Neural progenitor cell (in vitro differentiated cells): ENCODE measurements around the gene EPB41. TPM values are rescaled to one million over a fixed set of nuclear protein-coding genes. Genes with fewer than 3 reads are reported as not detected.

Experiments used
- DNase-seq: peaks from one replicate; pipeline ENCODE4 v3.0.0-alpha.2; 2016; ENCODE audit warnings: low spot score
- H2AFZ ChIP-seq: fragments of 200-600 bp; sonication (generic); replicated peaks from 2 replicates; pipeline ENCODE4 v1.6.1; 2016; ENCODE audit warnings: antibody characterized with exemption
- H3F3A ChIP-seq: fragments of 200-600 bp; sonication (generic); 2 replicates; pipeline ENCODE4 v1.6.1; 2016; ENCODE audit warnings: antibody characterized with exemption, low read depth
- H3K27ac ChIP-seq: fragments of 200-600 bp; sonication (generic); 2 replicates; pipeline ENCODE4 v1.5.1; 2016; ENCODE audit warnings: mild to moderate bottlenecking
- H3K27me3 ChIP-seq: fragments of 200-600 bp; sonication (generic); 2 replicates; pipeline ENCODE4 v1.6.1; 2016; ENCODE audit warnings: mild to moderate bottlenecking, moderate library complexity
- H3K36me3 ChIP-seq: fragments of 200-600 bp; sonication (generic); 2 replicates; pipeline ENCODE4 v1.5.1; 2016
- H3K4me1 ChIP-seq: fragments of 200-600 bp; sonication (generic); 2 replicates; pipeline ENCODE4 v1.6.1; 2016; ENCODE audit warnings: mixed run types
- H3K4me2 ChIP-seq: fragments of 200-600 bp; sonication (generic); 2 replicates; pipeline ENCODE4 v1.6.1; 2016
- H3K4me3 ChIP-seq: fragments of 200-600 bp; sonication (generic); 2 replicates; pipeline ENCODE4 v1.5.1; 2016
- H3K79me2 ChIP-seq: fragments of 200-600 bp; sonication (generic); 2 replicates; pipeline ENCODE4 v1.6.1; 2016; ENCODE audit warnings: low read depth
- H3K9ac ChIP-seq: fragments of 200-600 bp; sonication (generic); 2 replicates; pipeline ENCODE4 v1.6.1; 2016
- H3K9me3 ChIP-seq: fragments of 200-600 bp; sonication (generic); 2 replicates; pipeline ENCODE4 v1.5.1; 2016; ENCODE audit warnings: low read depth
- H4K20me1 ChIP-seq: fragments of 200-600 bp; sonication (generic); 2 replicates; pipeline ENCODE4 v1.6.1; 2016; ENCODE audit warnings: low read depth
- H3K27ac Mint-ChIP-seq: 3 replicates; pipeline ENCODE4 v1.8.0; 2021; ENCODE audit warnings: mixed read lengths
- H3K27me3 Mint-ChIP-seq: 2 replicates; pipeline ENCODE4 v1.8.0; 2022; ENCODE audit warnings: low read depth, mild to moderate bottlenecking, inconsistent platforms, moderate library complexity, mixed read lengths; ENCODE audit not compliant: insufficient read depth
- H3K36me3 Mint-ChIP-seq: 3 replicates; pipeline ENCODE4 v1.8.0; 2021; ENCODE audit warnings: mixed read lengths
- H3K4me1 Mint-ChIP-seq: 3 replicates; pipeline ENCODE4 v1.8.0; 2021; ENCODE audit warnings: mixed read lengths
- H3K4me3 Mint-ChIP-seq: 3 replicates; pipeline ENCODE4 v1.8.0; 2021; ENCODE audit warnings: mild to moderate bottlenecking, moderate library complexity, mixed read lengths
- H3K9me3 Mint-ChIP-seq: 3 replicates; pipeline ENCODE4 v1.8.0; 2020; ENCODE audit warnings: mixed read lengths
- EZH2 ChIP-seq: fragments of 200-600 bp; sonication (generic); IDR thresholded peaks from 2 replicates; pipeline ENCODE4 v1.6.1; 2017; ENCODE audit warnings: antibody characterized with exemption, mild to moderate bottlenecking, moderate library complexity
- EZH2phosphoT487 ChIP-seq: fragments of 200-600 bp; sonication (generic); IDR thresholded peaks from 2 replicates; pipeline ENCODE4 v1.6.1; 2017; ENCODE audit warnings: antibody characterized with exemption
- total RNA-seq: library from RNA; depleted of rRNA; stranded (reverse); fragments of >200 nt; gene quantifications from 2 replicates; pipeline ENCODE4 v1.2.3, GENCODE V29; 2015; ENCODE audit warnings: low replicate concordance
- TF ChIP-seq, protein P1 (sequence below): fragments of 200-600 bp; sonication (generic); IDR thresholded peaks from 2 replicates; pipeline ENCODE4 v1.5.1; 2017; ENCODE audit warnings: antibody characterized with exemption, mild to moderate bottlenecking

EPB41 gene
- total RNA-seq, 1 donor from 2014 or later = 211 TPM

DNA sequence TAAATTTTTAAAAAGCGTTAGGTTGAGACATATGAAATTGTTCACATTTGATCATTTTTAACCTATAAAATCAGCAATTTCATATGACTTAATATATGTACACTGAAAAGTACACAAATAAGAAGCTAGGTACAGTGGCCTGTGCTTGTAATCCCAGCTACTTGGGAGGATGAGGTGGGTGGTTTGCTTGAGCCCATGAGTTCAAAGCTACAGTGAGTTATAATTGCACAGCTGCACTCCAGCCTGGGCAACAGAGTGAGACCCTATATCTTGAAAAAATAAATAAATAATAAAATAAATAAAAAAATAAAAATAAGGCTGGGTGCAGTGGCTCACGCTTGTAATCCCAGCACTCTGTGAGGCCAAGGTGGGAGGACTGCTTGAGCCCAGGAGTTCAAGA lies 5.2 kb upstream of the EPB41 start:
- TF ChIP-seq, protein P1, sequence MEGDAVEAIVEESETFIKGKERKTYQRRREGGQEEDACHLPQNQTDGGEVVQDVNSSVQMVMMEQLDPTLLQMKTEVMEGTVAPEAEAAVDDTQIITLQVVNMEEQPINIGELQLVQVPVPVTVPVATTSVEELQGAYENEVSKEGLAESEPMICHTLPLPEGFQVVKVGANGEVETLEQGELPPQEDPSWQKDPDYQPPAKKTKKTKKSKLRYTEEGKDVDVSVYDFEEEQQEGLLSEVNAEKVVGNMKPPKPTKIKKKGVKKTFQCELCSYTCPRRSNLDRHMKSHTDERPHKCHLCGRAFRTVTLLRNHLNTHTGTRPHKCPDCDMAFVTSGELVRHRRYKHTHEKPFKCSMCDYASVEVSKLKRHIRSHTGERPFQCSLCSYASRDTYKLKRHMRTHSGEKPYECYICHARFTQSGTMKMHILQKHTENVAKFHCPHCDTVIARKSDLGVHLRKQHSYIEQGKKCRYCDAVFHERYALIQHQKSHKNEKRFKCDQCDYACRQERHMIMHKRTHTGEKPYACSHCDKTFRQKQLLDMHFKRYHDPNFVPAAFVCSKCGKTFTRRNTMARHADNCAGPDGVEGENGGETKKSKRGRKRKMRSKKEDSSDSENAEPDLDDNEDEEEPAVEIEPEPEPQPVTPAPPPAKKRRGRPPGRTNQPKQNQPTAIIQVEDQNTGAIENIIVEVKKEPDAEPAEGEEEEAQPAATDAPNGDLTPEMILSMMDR = no peak
- TF ChIP-seq EZH2 (no peak), EZH2phosphoT487 (no peak)
- H3K36me3 ChIP-seq = no peaks in the 10 kb centered on the region
- H3K27me3 ChIP-seq = no peaks in the 10 kb centered on the region
- no peak overlapping the region for H3K27ac ChIP-seq
- no peaks in the 10 kb centered on the region for H3K9me3 ChIP-seq
- H3F3A ChIP-seq = peaks cover 9% of the 10 kb centered on the region
- Mint-ChIP-seq H3K9me3 (peaks cover 2% of the 10 kb centered on the region), H3K27ac (no peak overlapping the region), H3K27me3 (peaks cover 2% of the 10 kb centered on the region), H3K4me1 (peaks cover 18% of the 10 kb centered on the region), H3K4me3 (no peak overlapping the region), H3K36me3 (no peaks in the 10 kb centered on the region)
- H3K4me3 ChIP-seq = no peak overlapping the region
- no peaks in the 10 kb centered on the region for H4K20me1 ChIP-seq
- H3K9ac ChIP-seq = no peak overlapping the region
- no peak overlapping the region for H2AFZ ChIP-seq
- no peaks in the 10 kb centered on the region for H3K79me2 ChIP-seq
- peaks cover 5% of the 10 kb centered on the region for H3K4me1 ChIP-seq
- H3K4me2 ChIP-seq = no peak overlapping the region
- DNase-seq = no peak

DNA sequence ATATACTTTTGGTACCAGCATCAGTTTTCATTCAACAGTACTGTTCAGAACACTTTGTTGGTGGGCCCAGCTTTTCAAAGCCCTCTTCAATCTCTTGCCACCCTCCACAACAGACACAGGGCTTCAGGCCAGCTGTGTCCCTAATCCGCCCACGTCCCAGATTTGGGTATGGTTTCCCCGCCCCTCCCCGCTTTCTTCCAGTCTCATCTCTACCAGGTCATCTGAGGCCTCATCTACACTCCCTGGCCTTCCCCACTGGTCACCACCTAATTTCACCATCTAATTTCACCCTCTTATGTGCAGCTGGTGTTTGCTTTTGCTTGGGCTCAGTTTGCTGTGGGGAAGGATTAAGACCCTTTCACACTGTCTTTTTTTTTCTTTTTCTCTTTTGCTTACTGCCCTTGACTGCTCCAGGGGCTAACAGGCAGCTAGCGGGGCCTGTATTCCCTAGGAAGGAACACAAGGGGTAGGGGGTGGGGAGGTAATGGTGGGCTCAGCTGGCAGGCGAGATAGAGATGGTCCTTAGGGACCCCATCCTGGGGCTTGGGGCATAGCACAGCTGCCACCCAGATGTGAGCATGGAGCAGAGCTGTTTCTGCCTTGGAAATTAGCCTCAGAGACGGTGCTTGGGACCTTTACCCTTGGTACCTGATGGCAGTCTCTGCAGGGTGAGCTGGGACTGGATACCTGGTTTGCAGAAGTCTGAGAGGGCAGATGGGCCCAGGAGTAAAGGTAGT lies 3.8 kb upstream of the EPB41 start:
- H3K4me1 ChIP-seq = peaks cover 5% of the 10 kb centered on the region
- H3F3A ChIP-seq = peaks cover 19% of the 10 kb centered on the region
- peaks cover 5% of the 10 kb centered on the region for H4K20me1 ChIP-seq
- H3K4me3 ChIP-seq = no peak overlapping the region
- no peak overlapping the region for H3K27ac ChIP-seq
- TF ChIP-seq EZH2phosphoT487 (no peak), EZH2 (no peak)
- TF ChIP-seq, protein P1 = no peak
- DNase-seq = peak; percentile 33
- no peak overlapping the region for H3K4me2 ChIP-seq
- no peak overlapping the region for H3K9ac ChIP-seq
- Mint-ChIP-seq H3K4me3 (no peak overlapping the region), H3K9me3 (no peaks in the 10 kb centered on the region), H3K27me3 (peaks cover 2% of the 10 kb centered on the region), H3K4me1 (peaks cover 21% of the 10 kb centered on the region), H3K36me3 (no peaks in the 10 kb centered on the region), H3K27ac (peak overlapping the region; percentile 62)
- peak overlapping the region; percentile 13 for H2AFZ ChIP-seq
- H3K27me3 ChIP-seq = no peaks in the 10 kb centered on the region
- H3K36me3 ChIP-seq = no peaks in the 10 kb centered on the region
- H3K79me2 ChIP-seq = peaks cover 8% of the 10 kb centered on the region
- no peaks in the 10 kb centered on the region for H3K9me3 ChIP-seq

DNA sequence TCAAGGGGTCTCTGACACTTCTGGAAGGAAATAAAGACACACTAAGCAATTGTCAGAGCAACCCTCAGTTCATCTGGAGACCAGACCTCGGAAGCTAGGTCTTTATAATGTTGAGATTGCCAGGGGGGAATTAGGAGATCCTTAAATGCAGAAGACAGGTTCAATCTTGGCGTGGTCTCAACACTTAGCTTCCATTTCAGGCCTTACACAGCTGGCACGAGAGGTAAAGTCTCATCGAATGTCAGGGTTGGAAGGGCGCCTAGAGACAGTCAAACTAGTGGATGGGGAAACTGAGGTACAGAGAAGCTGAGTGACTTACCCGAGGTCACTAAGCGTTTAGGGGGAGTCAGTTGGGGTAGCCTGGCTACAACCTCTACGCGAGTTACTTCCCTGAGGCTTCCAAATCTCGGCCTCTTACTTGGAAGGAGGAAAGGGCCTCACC lies 562 bp upstream of the EPB41 start:
- Histone ChIP-seq H3K36me3 (no peaks in the 10 kb centered on the region), H3K27me3 (no peaks in the 10 kb centered on the region), H3K4me3 (peak overlapping the region; percentile 82), H3K9ac (no peak overlapping the region), H3K4me1 (peaks cover 23% of the 10 kb centered on the region), H3K4me2 (peak overlapping the region; percentile 47), H3F3A (peaks cover 20% of the 10 kb centered on the region), H3K79me2 (peaks cover 41% of the 10 kb centered on the region), H3K27ac (no peak overlapping the region), H4K20me1 (peaks cover 33% of the 10 kb centered on the region), H3K9me3 (no peaks in the 10 kb centered on the region), H2AFZ (peak overlapping the region; percentile 53)
- peaks cover 2% of the 10 kb centered on the region for H3K36me3 Mint-ChIP-seq
- H3K4me3 Mint-ChIP-seq = peak overlapping the region; percentile 82
- DNase-seq = no peak
- H3K9me3 Mint-ChIP-seq = no peaks in the 10 kb centered on the region
- peaks cover 42% of the 10 kb centered on the region for H3K4me1 Mint-ChIP-seq
- peaks cover 4% of the 10 kb centered on the region for H3K27me3 Mint-ChIP-seq
- H3K27ac Mint-ChIP-seq = no peak overlapping the region
- TF ChIP-seq, protein P1 = no peak
- TF ChIP-seq EZH2 = no peak
